Central memory CD4-positive, alpha-beta T cell (primary cell): Measurements from ENCODE around the gene TYW1.
"Not testable (repeated sequence)": the region's sequence is repeated elsewhere in the genome, so short reads cannot be mapped to it uniquely, and the experiment has no call there.

Source experiments
- DNase-seq: peaks from one replicate; pipeline ENCODE4 v3.0.0; 2022

The TYW1 gene

DNA sequence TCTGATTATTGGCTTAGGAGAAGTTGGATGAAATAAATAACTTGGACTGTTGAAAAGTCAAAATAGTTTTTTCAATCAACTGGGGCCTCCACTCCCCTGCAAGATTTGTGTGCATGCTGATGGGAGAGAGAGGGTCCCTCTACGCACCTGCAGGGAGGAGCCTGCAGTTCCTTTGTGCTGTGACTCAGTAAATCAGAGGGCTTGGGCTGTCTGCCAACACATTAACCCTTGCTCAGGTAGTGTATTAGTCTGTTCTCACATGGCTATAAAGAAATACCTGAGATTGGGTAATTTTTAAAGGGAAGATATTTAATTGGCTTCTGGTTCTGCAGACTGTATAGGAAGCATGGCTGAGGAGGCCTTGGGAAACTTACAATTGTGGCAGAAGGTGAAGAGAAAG, 261.1 kb downstream of the TYW1 start:
- not testable (repeated sequence) for DNase-seq

DNA sequence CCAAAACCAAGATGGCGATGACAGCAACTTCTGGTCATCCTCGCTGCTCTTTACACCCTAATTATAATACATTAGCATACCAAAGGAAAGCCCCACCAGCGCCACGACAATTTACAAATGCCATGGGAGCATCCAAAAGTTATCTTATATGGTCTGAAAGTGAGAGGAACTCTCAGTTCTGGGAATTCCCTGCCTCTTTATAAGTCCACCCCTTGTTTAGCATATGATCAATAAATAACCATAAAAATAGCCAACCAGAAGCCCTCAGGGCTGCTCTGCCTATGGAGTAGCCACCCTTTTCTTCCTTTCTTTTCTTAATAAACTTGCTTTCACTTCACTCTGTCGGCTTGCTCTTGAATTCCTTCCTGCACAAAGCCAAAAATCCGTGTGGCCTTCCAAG, 262.7 kb downstream of the TYW1 start:
- not testable (repeated sequence) for DNase-seq

DNA sequence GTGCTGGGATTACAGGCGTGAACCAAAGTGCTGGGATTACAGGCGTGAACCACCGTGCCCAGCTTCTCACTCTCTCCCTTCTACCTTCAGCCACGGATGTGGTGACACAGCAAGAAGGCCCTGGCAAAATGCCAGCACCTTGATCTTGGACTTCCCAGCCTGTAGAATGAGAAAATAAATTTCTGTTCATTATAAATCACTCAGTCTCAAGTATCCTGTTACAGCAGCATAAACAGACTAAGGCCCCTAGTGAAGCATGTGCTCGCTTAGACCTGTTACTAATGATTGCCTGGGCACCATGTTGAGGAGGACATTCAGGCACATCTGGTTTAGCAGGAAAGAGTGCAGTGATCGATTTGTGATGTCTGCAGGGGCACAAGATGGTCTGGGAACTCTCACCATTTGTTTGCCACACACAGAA, 263.5 kb downstream of the TYW1 start:
- peak; percentile 28 for DNase-seq

DNA sequence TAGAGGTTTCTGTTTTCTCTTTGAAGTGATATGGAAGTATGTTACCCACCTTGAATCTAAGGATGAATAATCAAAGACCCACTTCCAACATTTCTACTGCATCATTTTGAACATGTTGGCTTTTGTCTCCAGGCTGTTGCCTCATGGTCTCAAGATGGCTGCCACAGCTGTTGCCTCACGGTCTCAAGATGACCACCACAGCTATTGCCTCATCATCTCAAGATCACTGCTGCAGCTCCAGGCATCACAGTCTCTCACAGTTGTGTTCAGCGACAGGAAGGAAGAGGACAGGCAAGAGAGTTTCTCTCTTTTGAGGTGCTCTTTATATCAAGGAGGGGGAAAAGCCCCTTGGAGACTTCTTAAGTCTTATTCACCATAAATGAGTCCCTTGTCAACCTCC, 267.4 kb downstream of the TYW1 start:
- DNase-seq = not testable (repeated sequence)

DNA sequence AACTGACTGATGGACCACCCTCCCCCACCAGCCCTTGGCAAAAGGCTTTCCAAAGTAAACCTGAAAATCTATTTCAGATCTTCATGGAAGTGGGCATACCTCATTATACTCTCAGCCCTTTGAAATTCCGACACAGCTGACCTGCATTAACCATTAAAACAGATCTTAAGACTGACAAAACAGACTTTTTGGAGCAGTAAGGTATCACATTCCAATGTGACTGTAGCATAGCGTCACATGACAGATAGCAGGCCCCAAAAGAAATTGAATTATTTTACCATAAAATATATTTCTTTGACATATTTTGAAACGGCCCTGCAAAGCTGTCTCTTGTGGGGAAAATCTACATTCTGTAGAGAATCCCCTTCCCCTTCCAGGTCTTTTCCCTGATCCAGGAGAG, 269.4 kb downstream of the TYW1 start:
- not testable (repeated sequence) for DNase-seq

DNA sequence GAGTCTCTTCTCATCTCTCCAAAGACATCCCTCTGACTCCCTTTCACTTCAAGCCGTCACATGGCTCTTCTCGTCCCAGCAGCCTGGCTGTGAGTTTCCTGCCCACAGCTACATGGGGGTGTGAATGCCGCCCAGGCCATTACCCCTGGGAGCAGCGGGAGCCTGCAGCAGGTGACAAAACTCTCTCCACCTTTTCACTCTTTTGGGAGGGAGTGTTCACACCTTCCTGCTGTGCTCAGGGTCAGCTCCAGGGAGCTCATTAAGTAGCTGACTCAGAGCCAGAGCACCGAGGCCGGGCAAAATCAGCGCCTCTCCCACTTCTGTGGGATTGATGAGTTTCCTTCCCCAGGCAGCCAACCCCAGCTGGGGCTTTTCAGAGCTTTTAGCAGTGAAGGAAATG, 271.3 kb downstream of the TYW1 start:
- DNase-seq = no peak

DNA sequence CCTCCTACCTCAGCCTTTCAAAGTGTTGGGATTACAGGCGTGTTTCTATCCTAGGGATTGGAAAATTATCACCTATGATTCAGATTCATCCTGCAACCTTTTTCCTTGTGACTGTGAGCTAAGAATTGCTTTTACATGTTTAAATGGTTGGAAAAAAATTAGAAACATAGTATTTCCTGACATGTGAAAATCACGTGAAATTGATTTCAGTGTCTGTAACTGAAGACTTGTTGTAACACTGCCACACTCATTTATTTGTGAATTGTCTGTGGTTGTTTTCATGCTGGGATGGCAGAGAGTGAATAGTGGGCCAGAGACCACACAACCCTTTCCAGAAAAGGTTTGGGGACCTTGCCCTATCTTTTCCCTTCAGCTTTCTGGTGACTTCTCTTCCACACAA, 273.3 kb downstream of the TYW1 start:
- DNase-seq = not testable (repeated sequence)
